Bronchial epithelial cell (primary cell): ENCODE measurements around the gene CTNNA2. TPM values are rescaled to one million over a fixed set of nuclear protein-coding genes. Genes with fewer than 3 reads are reported as not detected.

Experiments
- DNase-seq: peaks from one replicate; pipeline ENCODE4 v3.0.0-alpha.2; 2010; ENCODE audit warnings: low read depth
- FAIRE-seq: peaks from 2 replicates; lab custom pipeline; 2011; peaks lifted over from hg19 to GRCh38; lab: Jason Lieb, UNC
- H3K27me3 ChIP-seq: 2 replicates; pipeline ENCODE4 v1.5.1; 2011; ENCODE audit warnings: low read length; ENCODE audit not compliant: control insufficient read depth, insufficient read depth
- H3K36me3 ChIP-seq: 2 replicates; pipeline ENCODE4 v1.5.1; 2011; ENCODE audit warnings: low read length; ENCODE audit not compliant: control insufficient read depth, insufficient read depth
- H3K4me3 ChIP-seq: 2 replicates; pipeline ENCODE4 v1.5.1; 2011; ENCODE audit warnings: mild to moderate bottlenecking, low read depth, low read length, control low read depth
- total RNA-seq: library from RNA; depleted of rRNA; stranded (reverse); fragments of >200 nt; gene quantifications from 2 replicates; pipeline ENCODE4 v1.2.1, GENCODE V29; 2014
- TF ChIP-seq, protein P1 (sequence below): IDR thresholded peaks from 2 replicates; pipeline ENCODE4 v1.5.1; 2011; ENCODE audit warnings: mild to moderate bottlenecking, moderate library complexity, low read length, control low read depth, inconsistent platforms; ENCODE audit not compliant: insufficient read depth, severe bottlenecking

The CTNNA2 gene
- total RNA-seq, 1 donor from 2014 or later: not detected

DNA sequence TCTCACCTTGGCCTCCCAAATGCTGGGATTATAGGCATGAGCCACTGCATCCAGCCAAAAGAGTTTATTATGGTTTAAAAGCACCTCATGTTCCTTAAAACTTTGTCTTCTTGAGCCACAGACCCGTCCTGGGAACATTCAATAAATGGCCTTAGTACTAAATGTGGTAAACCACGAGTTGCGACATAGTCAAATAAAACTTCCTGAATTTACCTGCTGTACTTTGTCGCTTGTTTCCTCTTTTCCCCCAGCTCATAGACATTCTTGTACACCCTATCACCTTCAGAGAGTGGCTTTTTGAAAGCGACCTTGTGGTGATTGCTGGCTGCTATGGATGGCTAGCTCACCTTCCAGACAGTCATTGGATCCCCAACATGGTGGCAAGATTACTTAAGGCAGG is 481.3 kb downstream of the CTNNA2 start:
- TF ChIP-seq, protein P1, sequence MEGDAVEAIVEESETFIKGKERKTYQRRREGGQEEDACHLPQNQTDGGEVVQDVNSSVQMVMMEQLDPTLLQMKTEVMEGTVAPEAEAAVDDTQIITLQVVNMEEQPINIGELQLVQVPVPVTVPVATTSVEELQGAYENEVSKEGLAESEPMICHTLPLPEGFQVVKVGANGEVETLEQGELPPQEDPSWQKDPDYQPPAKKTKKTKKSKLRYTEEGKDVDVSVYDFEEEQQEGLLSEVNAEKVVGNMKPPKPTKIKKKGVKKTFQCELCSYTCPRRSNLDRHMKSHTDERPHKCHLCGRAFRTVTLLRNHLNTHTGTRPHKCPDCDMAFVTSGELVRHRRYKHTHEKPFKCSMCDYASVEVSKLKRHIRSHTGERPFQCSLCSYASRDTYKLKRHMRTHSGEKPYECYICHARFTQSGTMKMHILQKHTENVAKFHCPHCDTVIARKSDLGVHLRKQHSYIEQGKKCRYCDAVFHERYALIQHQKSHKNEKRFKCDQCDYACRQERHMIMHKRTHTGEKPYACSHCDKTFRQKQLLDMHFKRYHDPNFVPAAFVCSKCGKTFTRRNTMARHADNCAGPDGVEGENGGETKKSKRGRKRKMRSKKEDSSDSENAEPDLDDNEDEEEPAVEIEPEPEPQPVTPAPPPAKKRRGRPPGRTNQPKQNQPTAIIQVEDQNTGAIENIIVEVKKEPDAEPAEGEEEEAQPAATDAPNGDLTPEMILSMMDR: no peak
- FAIRE-seq (no peak), DNase-seq (no peak)
- Histone ChIP-seq H3K36me3 (no peaks in the 10 kb centered on the region), H3K27me3 (no peaks in the 10 kb centered on the region), H3K4me3 (no peak overlapping the region)

DNA sequence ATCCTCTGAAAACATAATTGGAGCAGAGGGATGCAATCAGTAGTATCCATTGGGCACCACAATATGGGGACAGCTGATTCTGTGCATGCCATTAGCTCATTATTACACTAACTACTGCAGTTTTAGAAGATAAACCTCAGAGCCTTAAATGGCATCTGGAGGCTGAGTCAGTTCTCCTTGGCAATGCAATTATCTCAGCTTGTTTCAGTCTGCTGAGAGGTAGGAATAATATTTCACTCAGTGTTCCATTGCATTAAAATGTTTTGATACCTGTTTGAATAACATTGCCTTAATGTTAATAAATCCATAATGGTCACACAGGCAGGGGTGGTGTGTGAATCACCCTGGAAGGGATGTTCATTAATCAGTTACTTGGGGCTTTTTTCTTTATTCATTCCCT is 482.1 kb downstream of the CTNNA2 start:
- Histone ChIP-seq H3K4me3 (no peak overlapping the region), H3K36me3 (no peaks in the 10 kb centered on the region), H3K27me3 (no peaks in the 10 kb centered on the region)
- FAIRE-seq: no peak
- TF ChIP-seq, protein P1: no peak
- DNase-seq: no peak

DNA sequence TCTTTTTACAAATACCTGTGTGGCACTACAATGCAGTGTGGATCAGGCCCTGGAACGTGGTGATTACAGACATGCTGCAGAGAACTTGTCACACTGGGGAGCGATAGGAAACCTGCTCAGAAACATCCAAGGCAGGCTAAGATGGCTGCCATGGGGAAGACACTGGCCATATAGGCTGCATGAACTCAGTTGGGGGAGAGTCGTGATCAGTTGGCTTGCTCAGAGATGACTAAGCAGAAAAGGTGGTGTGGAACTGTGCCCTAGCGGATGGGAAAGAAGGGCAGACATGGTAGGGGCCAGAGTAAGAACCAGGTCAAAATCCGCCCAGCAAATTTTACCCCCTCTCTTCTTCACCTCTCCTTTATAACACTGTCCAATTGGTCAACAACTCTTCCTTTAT is 483.9 kb downstream of the CTNNA2 start:
- no peaks in the 10 kb centered on the region for H3K36me3 ChIP-seq
- TF ChIP-seq, protein P1: no peak
- no peak overlapping the region for H3K4me3 ChIP-seq
- H3K27me3 ChIP-seq: no peaks in the 10 kb centered on the region
- DNase-seq (no peak), FAIRE-seq (no peak)

DNA sequence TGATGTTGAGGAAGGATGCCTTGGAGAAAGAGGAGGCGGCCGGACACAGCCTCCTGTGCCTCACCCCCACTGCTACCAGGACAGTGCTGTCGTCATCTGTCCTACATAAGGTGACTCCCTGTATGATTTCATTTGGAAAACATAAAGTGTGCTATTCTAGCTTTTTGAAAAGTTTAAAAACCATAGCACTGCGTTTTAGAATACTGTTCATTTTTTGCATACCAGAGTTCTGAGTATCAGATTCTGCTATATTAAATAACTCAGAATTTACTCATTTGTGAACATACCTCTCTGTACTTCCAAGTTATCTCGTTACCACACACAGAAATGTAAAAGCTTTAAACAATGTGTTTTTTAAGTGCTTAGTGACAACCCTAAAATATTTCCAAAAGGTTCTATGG is 488.9 kb downstream of the CTNNA2 start:
- no peak for DNase-seq

DNA sequence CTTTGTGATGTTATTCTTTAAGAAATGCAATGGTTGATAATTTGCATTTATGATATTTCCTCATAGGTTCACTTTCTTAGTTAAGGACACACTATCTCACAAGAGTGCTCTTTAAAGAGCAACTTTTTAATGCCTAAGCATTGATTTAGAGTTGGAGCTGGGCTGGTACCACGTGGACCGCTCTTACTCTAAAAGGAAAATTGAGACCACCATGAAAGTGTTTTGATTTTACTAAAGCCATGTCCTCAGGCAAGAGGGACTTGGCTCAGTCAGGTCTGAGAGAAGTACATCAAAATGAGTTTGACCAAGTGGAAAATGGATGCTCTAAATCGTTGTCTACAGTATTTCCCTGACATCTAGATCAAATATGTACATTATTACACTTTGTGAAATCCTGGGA is 489.3 kb downstream of the CTNNA2 start:
- no peaks in the 10 kb centered on the region for H3K27me3 ChIP-seq
- DNase-seq (no peak), FAIRE-seq (no peak)
- no peaks in the 10 kb centered on the region for H3K36me3 ChIP-seq
- no peak overlapping the region for H3K4me3 ChIP-seq
- TF ChIP-seq, protein P1: no peak

More for the DNA sequence above, 488.9 kb downstream of the CTNNA2 start:
- FAIRE-seq: no peak
- TF ChIP-seq, protein P1: no peak
- no peaks in the 10 kb centered on the region for H3K36me3 ChIP-seq
- H3K27me3 ChIP-seq: no peaks in the 10 kb centered on the region
- no peak overlapping the region for H3K4me3 ChIP-seq

DNA sequence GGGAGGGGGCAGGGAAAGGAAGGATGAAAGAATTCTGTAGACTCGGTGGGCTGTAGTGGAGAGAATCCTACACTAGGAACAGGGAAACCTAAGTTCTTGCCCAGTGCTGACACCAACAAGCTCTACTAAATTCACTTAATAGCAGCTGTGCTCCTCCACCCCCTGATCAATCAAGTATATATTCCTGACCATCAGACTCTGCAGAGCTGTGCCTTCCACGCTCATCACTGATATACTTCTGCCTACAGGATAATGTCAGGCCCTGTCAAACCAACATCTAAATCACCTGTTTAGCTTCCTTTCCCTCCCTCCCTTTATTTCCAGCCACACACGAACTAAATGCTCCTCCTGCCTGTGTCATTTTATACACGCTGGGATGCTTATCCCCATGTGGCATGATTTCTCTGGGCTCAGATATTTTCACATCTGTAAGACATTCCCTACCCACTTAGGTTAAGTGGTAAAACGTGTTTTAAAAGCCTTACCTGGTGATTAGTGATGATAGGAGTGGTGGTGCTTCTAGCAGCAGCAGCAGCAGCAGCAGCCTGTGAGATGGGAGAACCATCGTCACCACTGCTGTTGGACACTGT is 489.8 kb downstream of the CTNNA2 start:
- Histone ChIP-seq H3K36me3 (no peaks in the 10 kb centered on the region), H3K27me3 (no peaks in the 10 kb centered on the region), H3K4me3 (no peak overlapping the region)
- FAIRE-seq (no peak), DNase-seq (no peak)
- TF ChIP-seq, protein P1: no peak
